AG04450 (cell line): ENCODE data around the gene PGBD2. TPM values are rescaled to one million over a fixed set of nuclear protein-coding genes. Genes with fewer than 3 reads are reported as not detected.

ENCODE experiments used
- CTCF ChIA-PET: fragments of 300-600, 350-600 bp; formaldehyde crosslinking; extraction: SDS; loops from one replicate; lab custom pipeline; 2022; ENCODE audit warnings: antibody characterized with exemption, inconsistent platforms; lab: Charles Lee
- POLR2A ChIA-PET: fragments of 350-600 bp; formaldehyde crosslinking; extraction: SDS; loops from one replicate; lab custom pipeline; 2021; ENCODE audit warnings: antibody characterized with exemption, inconsistent platforms; lab: Yijun Ruan, JAX
- DNase-seq: peaks from one replicate; pipeline ENCODE4 v3.0.0-alpha.2; 2011; ENCODE audit warnings: low read depth, low spot score
- H3K27ac ChIP-seq: one replicate; pipeline ENCODE4 v1.5.1; 2012; ENCODE audit warnings: low read depth, low read length, control low read depth
- H3K27me3 ChIP-seq: one replicate; pipeline ENCODE4 v1.6.0; 2012; ENCODE audit warnings: low read length; ENCODE audit not compliant: control insufficient read depth, insufficient read depth
- H3K4me3 ChIP-seq: 2 replicates; pipeline ENCODE4 v1.5.1; 2011; ENCODE audit warnings: mild to moderate bottlenecking, low read depth, low read length, control low read depth
- H3K9me3 ChIP-seq: 2 replicates; pipeline ENCODE4 v1.5.1; 2012; ENCODE audit warnings: low read length; ENCODE audit not compliant: control insufficient read depth, insufficient read depth
- polyA plus RNA-seq: library from polyadenylated mRNA; depleted of rRNA; stranded (reverse); fragments of >200 nt; gene quantifications from 2 replicates; pipeline ENCODE4 v1.2.3, GENCODE V29; 2011
- TF ChIP-seq, protein P1 (sequence below): IDR thresholded peaks from 2 replicates; pipeline ENCODE4 v1.5.1; 2011; ENCODE audit warnings: low read depth, low read length, control low read depth, inconsistent platforms

The PGBD2 gene
- polyA plus RNA-seq, 1 experiment, result 6.7 TPM

DNA sequence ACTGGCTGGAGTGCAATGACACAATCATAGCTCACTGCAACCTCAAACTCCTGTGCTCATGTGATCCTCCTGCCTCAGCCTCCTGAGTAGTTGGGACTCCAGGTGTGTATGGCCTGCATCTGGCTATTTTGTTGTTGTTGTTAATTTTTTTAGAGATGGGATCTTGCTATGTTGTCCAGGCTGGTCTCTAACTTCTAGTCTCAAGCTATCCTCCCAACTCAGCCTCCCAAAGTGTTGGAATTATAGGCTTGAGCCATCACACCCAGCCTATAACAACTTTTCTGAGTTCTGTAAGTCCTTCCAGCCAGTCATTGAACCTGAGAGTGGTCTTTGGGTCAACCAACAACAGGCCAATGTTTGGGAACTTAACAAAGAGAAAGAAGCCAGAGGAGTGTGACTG lies 11.2 kb upstream of the PGBD2 start:
- POLR2A ChIA-PET, result no interaction called here
- CTCF ChIA-PET, result interaction anchor here (0.5 kb wide), 1 partner anchor 12 kb away, joined by 8 read pairs; no protein-coding TSS in a partner anchor
- no peak overlapping the region for H3K4me3 ChIP-seq
- H3K9me3 ChIP-seq, result no peaks in the 10 kb centered on the region
- DNase-seq, result no peak
- TF ChIP-seq, protein P1, sequence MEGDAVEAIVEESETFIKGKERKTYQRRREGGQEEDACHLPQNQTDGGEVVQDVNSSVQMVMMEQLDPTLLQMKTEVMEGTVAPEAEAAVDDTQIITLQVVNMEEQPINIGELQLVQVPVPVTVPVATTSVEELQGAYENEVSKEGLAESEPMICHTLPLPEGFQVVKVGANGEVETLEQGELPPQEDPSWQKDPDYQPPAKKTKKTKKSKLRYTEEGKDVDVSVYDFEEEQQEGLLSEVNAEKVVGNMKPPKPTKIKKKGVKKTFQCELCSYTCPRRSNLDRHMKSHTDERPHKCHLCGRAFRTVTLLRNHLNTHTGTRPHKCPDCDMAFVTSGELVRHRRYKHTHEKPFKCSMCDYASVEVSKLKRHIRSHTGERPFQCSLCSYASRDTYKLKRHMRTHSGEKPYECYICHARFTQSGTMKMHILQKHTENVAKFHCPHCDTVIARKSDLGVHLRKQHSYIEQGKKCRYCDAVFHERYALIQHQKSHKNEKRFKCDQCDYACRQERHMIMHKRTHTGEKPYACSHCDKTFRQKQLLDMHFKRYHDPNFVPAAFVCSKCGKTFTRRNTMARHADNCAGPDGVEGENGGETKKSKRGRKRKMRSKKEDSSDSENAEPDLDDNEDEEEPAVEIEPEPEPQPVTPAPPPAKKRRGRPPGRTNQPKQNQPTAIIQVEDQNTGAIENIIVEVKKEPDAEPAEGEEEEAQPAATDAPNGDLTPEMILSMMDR, result no peak
- no peaks in the 10 kb centered on the region for H3K27me3 ChIP-seq
- H3K27ac ChIP-seq, result no peak overlapping the region

DNA sequence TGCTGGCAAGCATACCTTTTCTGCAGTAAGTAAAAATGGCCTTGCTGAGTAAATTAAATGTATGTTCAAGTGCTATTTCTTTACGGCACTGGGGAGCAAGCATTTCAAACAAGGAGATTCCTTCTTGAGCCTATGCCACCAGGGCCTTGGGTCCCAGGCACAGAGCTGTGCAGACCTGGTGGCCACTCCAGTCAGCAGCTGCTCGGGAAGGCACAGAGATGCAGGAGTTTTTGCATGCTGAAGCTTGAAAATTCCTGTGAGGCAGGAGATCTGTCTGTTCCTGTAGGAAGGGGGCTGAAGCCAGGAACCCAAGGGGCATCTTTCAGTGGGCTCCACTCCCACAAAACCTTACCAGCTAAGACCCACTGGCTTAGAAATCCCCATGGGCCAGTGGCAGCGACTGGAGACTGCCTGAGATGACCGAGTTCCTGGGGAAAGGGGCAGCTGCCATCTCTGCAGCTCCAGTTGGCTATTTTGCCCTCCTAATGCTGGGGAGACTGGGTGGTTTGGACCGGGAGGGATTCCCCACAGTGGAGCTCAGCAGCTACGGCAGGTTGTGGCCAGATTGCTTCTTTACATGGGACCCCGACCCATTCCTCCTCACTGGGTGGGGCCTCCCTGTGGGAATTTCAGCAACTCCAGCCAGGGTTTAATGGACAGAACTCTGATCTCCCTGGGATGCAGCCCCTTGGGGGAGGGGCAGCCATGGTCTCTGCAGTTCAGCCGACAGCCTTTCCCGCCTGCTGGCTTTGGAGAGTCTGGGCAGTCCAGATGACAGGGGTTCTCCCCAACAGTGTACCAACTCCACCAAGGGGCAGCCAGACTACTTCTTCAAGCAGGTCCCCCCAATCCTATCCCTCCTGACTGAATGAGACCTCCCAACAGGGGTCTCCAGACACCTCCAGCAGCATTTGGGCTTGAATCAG lies 8.4 kb upstream of the PGBD2 start:
- TF ChIP-seq, protein P1, result no peak
- ChIA-PET CTCF (no interaction called here), POLR2A (no interaction called here)
- Histone ChIP-seq H3K27ac (no peak overlapping the region), H3K4me3 (no peak overlapping the region), H3K9me3 (no peaks in the 10 kb centered on the region), H3K27me3 (no peaks in the 10 kb centered on the region)
- DNase-seq, result no peak

DNA sequence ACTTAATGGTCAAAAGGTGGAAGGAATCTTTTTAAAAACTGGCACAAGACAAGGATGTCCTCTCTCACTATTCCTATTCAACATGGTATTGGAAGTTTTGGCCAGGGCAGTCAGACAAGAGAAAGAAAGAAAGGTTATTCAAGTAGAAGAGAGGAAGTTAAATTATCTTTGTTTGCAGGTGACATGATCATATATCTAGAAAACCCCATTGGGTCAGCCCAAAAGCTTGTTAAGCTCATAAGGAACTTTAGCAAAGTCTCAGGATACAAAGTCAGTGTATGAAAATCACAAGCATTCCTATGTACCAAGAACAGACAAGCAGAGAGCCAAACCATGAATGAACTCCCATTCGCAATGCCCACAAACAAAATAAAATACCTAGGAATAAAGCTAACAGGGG lies 5.4 kb upstream of the PGBD2 start:
- Histone ChIP-seq H3K27me3 (no peaks in the 10 kb centered on the region), H3K4me3 (no peak overlapping the region), H3K27ac (no peak overlapping the region), H3K9me3 (no peaks in the 10 kb centered on the region)
- ChIA-PET CTCF (no interaction called here), POLR2A (no interaction called here)
- TF ChIP-seq, protein P1, result no peak
- no peak for DNase-seq

DNA sequence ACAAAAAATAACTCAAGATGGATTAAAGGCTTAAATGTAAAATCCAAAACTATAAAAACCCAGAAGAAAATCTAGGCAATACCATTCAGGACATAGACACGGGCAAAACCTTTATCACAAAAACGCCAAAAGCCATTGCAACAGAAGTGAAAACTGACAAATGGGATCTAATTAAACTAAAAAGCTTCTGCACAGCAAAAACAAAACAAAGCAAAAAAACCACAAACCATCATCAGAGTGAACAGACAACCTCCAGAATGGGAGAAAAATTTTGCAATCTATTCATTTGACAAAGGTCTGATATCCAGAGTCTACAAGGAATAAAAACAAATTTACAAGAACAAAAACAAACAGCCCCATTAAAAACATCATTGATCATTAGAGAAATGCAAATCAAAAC lies 4.5 kb upstream of the PGBD2 start:
- CTCF ChIA-PET, result no interaction called here
- DNase-seq, result no peak

More for the DNA sequence above, 4.5 kb upstream of the PGBD2 start:
- Histone ChIP-seq H3K4me3 (no peak overlapping the region), H3K27me3 (no peaks in the 10 kb centered on the region), H3K27ac (no peak overlapping the region), H3K9me3 (no peaks in the 10 kb centered on the region)
- TF ChIP-seq, protein P1, result no peak
- POLR2A ChIA-PET, result no interaction called here
